Pancreas (tissue), 10 donors: ENCODE measurements around the gene AIG1. TPM values are rescaled to one million over a fixed set of nuclear protein-coding genes. Genes with fewer than 3 reads are reported as not detected.

Source experiments
- ATAC-seq, 4 donors: fragments of 200-7000 bp; cut with Tn5 transposase; one replicate each; pipeline versions ENCODE4 v1.8.0 to v1.9.1; 2020; ENCODE audit warnings: mild to moderate bottlenecking in 4 of 4, moderate library complexity in 4 of 4
- DNase-seq, 6 donors: peaks; one replicate each; pipeline ENCODE4 v3.0.0-alpha.2; 2020
- FAIRE-seq: peaks from 2 replicates; lab custom pipeline; 2012; peaks lifted over from hg19 to GRCh38; lab: Jason Lieb, UNC
- H3K27ac ChIP-seq, 4 donors: fragments of 200-600 bp; sonication (generic); 1 replicate in 3 of 4; 2 replicates in 1 of 4; pipeline versions ENCODE4 v1.5.0 to v1.8.0; 2020
- H3K27me3 ChIP-seq, 4 donors: fragments of 200-600 bp; one replicate each; pipeline ENCODE4 v1.8.0; 2021
- H3K36me3 ChIP-seq, 3 donors: fragments of 200-600 bp; sonication (generic) in 1 of 3; one replicate each; pipeline versions ENCODE4 v1.5.0 to v1.8.0; 2020 to 2021
- H3K4me1 ChIP-seq, 3 donors: fragments of 200-600 bp; one replicate each; pipeline ENCODE4 v1.8.0; 2021
- H3K4me3 ChIP-seq, 4 donors: fragments of 200-600 bp; sonication (generic) in 2 of 4; one replicate each; pipeline versions ENCODE4 v1.5.0 to v1.8.0; 2020 to 2021
- H3K9me3 ChIP-seq, 4 donors: fragments of 200-600 bp; one replicate each; pipeline ENCODE4 v1.8.0; 2021
- WGBS, 2 donors: extraction: QIAGEN DNeasy Blood & Tissue Kit; methylation state at CpG; one replicate each; pipeline ENCODE4 v1.1.7; 2013; 5-methylcytosine and 5-hydroxymethylcytosine counted together
- intact Hi-C, 3 donors: fragments of 100-400 bp; cut with DNase I; formaldehyde crosslinking; loops; one replicate each; pipeline versions ENCODE4 v1.11.1 to v1.14.2; 2022
- polyA plus RNA-seq, 2 donors: library from polyadenylated mRNA; stranded (reverse); fragments of 200-250 nt; gene quantifications; one replicate each; pipeline ENCODE4 v1.2.3, GENCODE V29; 2013
- total RNA-seq, 6 donors: library from RNA; stranded (reverse); fragmentation: NEBNext Ultra II Directional in 4 of 6; extraction: Animal tissue kit (Norgen Biotek cat#: 25700) in 4 of 6; gene quantifications; one replicate each; pipeline versions ENCODE4 v1.2.1 to v1.2.4, GENCODE V29; 2021 to 2023
- TF ChIP-seq, protein P1 (sequence below), 4 donors: fragments of 200-600 bp; sonication (generic) in 3 of 4; IDR thresholded peaks; one replicate each; pipeline versions ENCODE4 v1.5.0 to v1.8.0; 2021; ENCODE audit warnings: antibody characterized with exemption in 4 of 4
- donor health status: healthy with polysubstance abuse.
- donor health status: DM: no; HTN: no; CAD: no; lungs with moderate emphysema.
- donor health status: DM: no; HTN: no; CAD: no.
- donor health status: control.
- donor health status: control.
- donor health status: Bipolar disorder and iron deficiency.
- donor health status: DM: yes; HTN: yes; CAD: no.
- donor health status: DM: no; HTN: no; CAD: no.
- donor health status: DM: no; HTN: no; CAD: no.
- donor health status: DM: yes; HTN: yes; CAD: no.

The AIG1 gene
- total and polyA plus RNA-seq, 8 donors = 8.7 to 28.9 (median 14.9) TPM

DNA sequence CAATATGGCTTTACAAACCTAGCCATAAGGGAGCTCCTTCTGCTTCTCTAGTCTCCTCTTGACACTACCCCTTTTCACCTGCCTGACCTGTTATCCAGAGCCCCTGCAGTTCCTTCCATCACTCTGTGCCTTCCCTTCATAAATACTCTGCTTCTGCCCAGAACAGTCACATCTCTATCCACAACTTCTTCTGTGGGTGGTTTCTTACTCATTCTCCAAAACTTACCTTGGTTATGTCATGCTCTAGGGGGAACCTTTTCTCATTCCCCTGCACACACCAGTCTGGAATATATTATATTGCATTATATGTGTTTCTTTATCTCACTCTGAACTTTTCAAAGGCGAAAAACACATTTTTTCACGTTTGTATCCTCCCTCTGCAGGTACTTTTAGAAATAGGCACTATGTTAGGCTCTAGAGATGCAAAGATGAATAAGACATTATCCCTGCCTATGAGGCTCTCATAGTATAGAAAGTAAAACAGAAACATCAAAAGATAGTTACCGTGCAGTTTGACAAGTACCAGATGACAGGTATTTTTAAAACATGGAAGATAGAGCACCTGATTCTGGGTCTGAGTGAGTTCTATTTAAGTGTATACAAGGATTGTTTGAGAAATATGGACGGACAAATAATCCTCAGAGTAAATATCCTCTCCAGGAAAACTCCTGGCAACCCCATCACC is 51.5 kb downstream of the AIG1 start:
- H3K4me3 ChIP-seq = no peak overlapping the region
- FAIRE-seq (no peak), ATAC-seq (no peak), DNase-seq (no peak)
- no peak overlapping the region for H3K27ac ChIP-seq
- TF ChIP-seq, protein P1, sequence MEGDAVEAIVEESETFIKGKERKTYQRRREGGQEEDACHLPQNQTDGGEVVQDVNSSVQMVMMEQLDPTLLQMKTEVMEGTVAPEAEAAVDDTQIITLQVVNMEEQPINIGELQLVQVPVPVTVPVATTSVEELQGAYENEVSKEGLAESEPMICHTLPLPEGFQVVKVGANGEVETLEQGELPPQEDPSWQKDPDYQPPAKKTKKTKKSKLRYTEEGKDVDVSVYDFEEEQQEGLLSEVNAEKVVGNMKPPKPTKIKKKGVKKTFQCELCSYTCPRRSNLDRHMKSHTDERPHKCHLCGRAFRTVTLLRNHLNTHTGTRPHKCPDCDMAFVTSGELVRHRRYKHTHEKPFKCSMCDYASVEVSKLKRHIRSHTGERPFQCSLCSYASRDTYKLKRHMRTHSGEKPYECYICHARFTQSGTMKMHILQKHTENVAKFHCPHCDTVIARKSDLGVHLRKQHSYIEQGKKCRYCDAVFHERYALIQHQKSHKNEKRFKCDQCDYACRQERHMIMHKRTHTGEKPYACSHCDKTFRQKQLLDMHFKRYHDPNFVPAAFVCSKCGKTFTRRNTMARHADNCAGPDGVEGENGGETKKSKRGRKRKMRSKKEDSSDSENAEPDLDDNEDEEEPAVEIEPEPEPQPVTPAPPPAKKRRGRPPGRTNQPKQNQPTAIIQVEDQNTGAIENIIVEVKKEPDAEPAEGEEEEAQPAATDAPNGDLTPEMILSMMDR (IDR thresholded peaks at IDR 0.05) = no peak
- intact Hi-C loops = no loop called here
- H3K4me1 ChIP-seq = no peaks in the 10 kb centered on the region
- 77 to 81% methylated on average over 4 of the region's 4 CpGs for WGBS, 2 donors
- no peaks in the 10 kb centered on the region for H3K27me3 ChIP-seq
- no peaks in the 10 kb centered on the region for H3K9me3 ChIP-seq
- H3K36me3 ChIP-seq = no peaks in the 10 kb centered on the region

DNA sequence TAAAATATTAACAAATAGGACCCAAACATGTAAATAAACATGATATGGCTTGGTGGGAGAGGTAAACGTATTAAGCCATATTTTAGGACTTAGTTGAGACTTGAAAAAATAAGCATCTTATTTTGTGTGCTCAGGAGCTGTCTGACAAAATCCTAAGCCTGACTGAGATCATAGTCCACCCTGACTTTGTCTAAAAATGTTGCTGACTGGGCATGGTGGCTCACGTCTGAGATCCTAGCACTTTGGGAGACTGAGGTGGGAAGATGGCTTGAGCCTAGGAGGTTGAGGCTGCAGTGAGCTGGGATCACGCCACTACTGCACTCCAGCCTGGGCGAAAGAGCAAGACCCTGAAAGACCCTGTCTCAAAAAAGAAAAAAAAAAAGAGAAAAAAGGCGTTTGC is 52.1 kb downstream of the AIG1 start:
- Histone ChIP-seq H3K36me3 (no peaks in the 10 kb centered on the region), H3K9me3 (no peaks in the 10 kb centered on the region), H3K27me3 (no peaks in the 10 kb centered on the region), H3K27ac (no peak overlapping the region), H3K4me3 (no peak overlapping the region), H3K4me1 (no peaks in the 10 kb centered on the region)
- DNase-seq = no peak
- intact Hi-C loops = no loop called here
- no peak for ATAC-seq
- TF ChIP-seq, protein P1 (IDR thresholded peaks at IDR 0.05) = no peak
- FAIRE-seq = no peak
- 90 to 91% methylated on average over 5 of the region's 5 CpGs for WGBS, 2 donors

DNA sequence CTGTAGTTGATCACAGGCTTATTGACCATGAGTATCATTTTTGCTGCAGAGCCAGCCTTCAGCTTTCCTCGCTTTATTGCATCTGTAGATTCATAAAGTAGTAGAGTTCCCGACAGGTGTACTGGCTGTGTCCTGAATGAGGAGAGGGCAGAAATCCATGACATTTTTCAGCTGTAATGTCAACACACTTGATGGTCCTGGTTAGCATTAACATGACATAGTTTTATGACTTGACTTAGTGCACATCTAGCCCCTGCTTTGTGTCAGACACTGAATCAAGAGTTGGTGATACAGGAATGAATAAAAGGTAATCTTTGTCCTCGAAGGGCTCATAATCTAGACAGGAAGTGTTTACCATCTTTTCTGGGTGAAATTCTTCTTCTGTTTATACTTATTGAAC is 55.0 kb downstream of the AIG1 start:
- Histone ChIP-seq H3K27me3 (no peaks in the 10 kb centered on the region), H3K27ac (no peak overlapping the region), H3K9me3 (no peaks in the 10 kb centered on the region), H3K36me3 (no peaks in the 10 kb centered on the region), H3K4me1 (no peaks in the 10 kb centered on the region), H3K4me3 (no peak overlapping the region)
- ATAC-seq (no peak), DNase-seq (no peak), FAIRE-seq (no peak)
- intact Hi-C loops = no loop called here
- TF ChIP-seq, protein P1 (IDR thresholded peaks at IDR 0.05) = no peak
- 69 to 72% methylated on average over 3 of the region's 3 CpGs for WGBS, 2 donors

DNA sequence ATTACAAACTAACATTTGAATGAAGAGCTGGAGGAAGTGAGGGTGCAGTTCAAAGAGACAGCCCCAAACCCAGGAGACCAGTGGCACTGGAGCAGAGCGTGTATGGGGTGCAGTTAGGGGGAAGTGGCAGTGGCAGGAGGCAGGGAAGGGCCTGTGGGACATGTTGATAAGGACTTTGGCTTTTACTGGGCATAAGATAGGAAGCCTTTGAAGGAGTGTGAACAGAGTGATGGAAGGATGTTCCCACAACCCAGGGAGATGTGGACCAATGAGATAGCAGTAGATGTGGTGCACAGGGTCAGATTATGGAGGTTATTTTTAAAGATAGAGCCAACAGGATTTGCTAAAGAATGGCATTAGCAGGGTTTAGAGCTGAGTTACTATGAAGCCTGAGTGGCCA is 56.4 kb downstream of the AIG1 start:
- TF ChIP-seq, protein P1 (IDR thresholded peaks at IDR 0.05) = no peak
- no peaks in the 10 kb centered on the region for H3K36me3 ChIP-seq
- H3K9me3 ChIP-seq = no peaks in the 10 kb centered on the region
- intact Hi-C loops = no loop called here
- DNase-seq (no peak), ATAC-seq (no peak), FAIRE-seq (no peak)
- H3K27me3 ChIP-seq = no peaks in the 10 kb centered on the region
- no peaks in the 10 kb centered on the region for H3K4me1 ChIP-seq
- H3K4me3 ChIP-seq = no peak overlapping the region
- WGBS, 2 donors = 95 to 100% methylated on average over 1 of the region's 1 CpG
- H3K27ac ChIP-seq = no peak overlapping the region

DNA sequence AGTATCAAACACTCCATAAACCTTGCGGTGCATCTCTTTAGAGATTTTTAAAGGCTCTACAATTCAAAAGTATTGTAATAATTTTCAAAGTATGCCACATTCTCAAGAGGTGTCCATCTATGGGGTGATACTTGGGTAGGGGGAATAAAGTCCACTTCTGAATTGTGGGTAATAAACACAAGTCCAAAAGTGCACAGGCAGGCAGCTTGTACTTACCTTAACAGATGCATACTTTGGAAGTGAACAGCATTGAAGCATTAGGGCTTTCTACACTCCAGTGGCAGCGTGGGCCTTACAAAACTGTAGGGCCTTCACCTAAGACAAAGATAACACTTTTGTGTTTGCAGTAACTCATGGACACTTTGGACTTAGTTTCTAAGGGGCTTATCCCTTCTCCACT is 58.6 kb downstream of the AIG1 start:
- intact Hi-C loops = no loop called here
- TF ChIP-seq, protein P1 (IDR thresholded peaks at IDR 0.05) = no peak
- ATAC-seq (no peak), DNase-seq (no peak), FAIRE-seq (no peak)
- 98% methylated on average over 2 of the region's 2 CpGs for WGBS, 2 donors
- H3K27ac ChIP-seq = no peak overlapping the region
- no peak overlapping the region for H3K4me3 ChIP-seq
- no peaks in the 10 kb centered on the region for H3K27me3 ChIP-seq
- no peaks in the 10 kb centered on the region for H3K4me1 ChIP-seq
- no peaks in the 10 kb centered on the region for H3K36me3 ChIP-seq
- no peaks in the 10 kb centered on the region for H3K9me3 ChIP-seq
